SKM-1 (cell line): ENCODE results near the gene MEGF8.

Experiments used
- DNase-seq: peaks from one replicate; lab custom pipeline; 2025; ENCODE audit not compliant: unreplicated experiment; lab: John Stamatoyannopoulos, UW

MEGF8 gene

DNA sequence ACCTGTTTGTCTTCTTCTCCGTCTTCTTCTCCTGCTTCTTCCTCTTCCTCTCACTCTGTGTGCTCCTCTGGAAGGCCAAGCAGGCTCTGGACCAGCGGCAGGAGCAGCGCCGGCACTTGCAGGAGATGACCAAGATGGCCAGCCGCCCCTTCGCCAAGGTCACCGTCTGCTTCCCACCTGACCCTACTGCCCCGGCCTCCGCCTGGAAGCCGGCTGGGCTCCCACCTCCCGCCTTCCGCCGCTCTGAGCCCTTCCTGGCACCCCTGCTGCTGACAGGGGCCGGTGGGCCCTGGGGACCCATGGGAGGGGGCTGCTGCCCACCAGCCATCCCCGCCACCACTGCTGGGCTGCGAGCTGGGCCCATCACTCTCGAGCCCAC is 50.7 kb downstream of the MEGF8 start:
- DNase-seq: no peak

DNA sequence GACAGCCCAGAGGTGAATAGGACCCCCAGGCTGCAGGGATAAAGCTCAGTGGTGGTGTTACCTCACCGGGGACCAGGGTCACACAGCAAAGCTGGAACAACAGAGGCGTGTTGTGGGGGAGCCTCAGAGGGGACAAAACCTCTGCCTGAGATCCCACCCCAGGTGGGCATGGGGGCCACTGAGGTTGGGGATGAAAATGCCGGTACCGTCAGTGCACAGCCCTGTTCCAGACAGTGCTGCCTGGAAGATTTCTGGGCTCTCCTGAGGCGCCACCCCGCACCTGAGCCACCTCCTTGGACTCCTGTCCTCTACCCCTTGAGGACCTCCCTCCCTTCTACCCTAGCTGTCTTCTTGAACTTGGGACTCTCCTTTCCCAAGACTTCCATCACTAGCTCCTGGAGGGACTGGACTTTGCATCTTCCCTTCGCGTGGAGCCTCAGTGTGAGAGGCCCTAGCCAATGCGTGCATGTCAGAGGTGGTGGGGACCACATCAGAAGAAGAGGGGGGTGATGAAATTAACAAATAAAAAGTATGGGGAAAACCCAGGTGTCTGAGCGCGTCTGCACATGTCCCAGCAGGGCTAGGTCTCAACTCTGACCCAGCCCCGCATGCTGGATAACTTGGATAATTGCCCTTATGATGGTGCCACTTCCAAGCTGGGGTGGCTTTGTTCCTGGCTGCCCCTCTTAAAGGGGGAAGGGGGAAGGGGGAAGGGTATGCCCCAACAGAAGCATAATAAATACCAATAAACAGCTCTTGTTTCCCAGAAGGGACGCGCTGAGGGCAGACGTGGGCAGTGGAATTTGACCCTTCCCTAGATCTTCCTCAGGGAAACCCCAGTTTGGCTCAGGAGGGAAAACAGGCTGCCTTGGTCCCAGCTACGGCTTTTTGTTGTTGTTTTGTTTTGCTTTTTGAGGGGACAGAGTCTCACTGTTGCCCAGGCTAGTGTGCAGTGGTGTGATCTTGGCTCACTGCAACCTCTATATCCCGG is 53.1 kb downstream of the MEGF8 start:
- DNase-seq: no peak

DNA sequence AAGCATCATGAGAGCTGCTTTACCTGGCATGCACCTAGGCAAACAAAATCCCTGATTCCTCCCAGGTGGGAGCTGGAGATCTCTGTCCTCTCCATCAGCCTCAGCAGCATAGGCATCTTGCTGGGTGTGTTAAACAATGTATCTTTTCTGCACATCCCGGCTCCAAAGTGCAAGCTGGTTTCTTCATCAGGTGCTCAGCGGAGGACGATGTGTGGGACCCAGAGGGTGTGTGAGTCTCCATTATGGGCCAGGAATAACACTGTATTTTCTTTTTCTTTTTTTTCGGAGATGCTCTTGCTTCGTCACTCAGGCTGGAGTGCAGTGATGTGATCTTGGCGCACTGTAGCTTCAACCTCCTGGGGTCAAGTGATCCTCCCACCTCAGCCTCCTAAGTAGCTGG is 54.7 kb downstream of the MEGF8 start:
- no peak for DNase-seq

DNA sequence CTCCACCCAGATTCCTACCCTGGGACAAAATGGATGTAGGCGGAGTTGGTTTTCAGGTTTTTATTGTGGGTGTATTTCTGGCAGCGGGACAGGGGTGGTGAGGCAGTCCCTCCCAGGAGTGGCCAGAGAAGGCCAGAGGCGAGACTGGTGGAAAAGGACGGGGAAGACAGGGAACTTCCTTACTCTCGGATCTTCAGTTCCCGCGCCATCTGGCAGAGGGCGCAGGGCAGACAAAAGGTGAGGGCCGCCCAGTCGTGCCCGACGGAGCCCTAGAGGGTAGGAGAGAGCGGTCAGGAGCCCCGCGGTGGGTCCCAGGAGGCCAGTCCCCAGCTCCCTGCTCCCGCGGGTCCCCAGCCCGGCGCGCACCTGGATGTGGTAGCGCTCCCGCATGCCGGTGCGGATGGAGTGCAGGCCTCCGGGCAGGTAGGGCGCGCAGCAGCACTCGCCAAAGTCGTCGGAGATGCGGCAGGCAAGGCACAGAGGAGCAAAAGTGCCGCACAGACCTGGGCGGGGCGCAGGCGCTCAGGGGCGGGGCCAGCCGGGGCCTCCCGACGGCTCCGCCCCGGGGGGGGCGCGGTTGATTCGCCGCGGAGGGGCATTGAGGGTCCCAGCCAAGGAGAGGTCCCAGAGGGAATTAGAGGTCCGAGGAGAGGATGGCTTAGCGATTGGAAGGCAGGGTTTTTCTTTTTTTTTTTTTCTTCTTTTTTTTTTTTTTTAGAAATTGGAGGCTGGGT is 61.7 kb downstream of the MEGF8 start:
- no peak for DNase-seq

DNA sequence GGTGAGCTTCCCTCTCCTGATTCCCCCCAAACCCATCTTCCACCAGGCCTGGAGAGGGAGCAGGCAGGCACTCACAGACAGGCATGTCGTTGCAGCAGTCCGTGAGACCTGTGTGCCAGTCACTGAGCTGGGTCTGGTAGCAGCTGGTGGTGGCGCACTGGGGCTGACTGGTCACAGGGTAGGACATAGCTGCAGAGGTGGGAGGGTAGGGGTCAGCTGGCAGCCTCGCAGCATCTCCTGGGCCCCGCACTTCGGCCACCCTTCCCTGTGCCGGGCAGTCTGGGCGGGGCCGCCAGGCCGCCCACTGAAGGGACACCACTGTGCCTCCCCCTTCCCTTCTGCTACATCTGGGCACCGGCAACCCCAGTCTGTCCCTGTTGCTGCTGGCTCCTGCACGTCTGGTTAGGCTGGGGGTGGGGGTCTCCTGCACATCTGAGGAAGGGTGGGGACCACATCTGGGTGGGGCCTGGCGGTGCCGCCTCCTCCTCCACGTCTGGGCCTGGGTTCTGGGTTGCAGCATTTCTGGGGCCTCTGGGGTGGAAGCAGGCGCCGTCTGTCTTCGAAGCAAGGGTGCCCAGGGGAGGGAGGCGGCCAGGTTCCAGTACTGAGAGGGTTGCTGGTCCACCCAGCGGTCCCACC is 63.5 kb downstream of the MEGF8 start:
- DNase-seq: no peak

DNA sequence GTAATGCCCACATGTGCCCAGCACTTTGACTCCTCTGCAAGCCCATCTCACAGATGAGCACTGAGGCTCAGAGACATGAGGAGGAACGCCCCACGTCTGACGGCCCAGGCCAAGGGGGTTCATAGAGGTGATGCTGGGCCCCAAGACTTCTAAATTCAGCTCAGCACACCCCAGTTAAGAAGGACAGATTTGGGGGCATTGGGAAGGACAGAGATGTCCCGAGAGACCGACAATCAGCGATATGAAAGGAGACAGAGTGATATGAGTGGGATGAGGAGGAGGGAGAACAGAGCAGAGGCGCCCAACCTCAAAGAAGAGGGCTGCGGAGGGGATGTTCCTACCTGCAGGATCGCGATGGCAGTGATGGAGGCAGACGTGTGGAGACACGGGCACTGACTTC is 64.5 kb downstream of the MEGF8 start, which contains the start of gene CNFN:
Gene CNFN (minus strand): TSS at position 399 of the 400 bp plus-strand sequence. CDS start 1,260 bp downstream, outside the sequence.
- no peak for DNase-seq

- no peak for DNase-seq
Observed at GRCh38 chr19:42392165-42392564, 66.7 kb downstream of the MEGF8 start.

GRCh38 chr19:42394751-42395150 is 69.3 kb downstream of the MEGF8 start:
- DNase-seq: no peak

GRCh38 chr19:42396381-42397262 is 71.2 kb downstream of the MEGF8 start:
- DNase-seq: peak; percentile 61

DNA sequence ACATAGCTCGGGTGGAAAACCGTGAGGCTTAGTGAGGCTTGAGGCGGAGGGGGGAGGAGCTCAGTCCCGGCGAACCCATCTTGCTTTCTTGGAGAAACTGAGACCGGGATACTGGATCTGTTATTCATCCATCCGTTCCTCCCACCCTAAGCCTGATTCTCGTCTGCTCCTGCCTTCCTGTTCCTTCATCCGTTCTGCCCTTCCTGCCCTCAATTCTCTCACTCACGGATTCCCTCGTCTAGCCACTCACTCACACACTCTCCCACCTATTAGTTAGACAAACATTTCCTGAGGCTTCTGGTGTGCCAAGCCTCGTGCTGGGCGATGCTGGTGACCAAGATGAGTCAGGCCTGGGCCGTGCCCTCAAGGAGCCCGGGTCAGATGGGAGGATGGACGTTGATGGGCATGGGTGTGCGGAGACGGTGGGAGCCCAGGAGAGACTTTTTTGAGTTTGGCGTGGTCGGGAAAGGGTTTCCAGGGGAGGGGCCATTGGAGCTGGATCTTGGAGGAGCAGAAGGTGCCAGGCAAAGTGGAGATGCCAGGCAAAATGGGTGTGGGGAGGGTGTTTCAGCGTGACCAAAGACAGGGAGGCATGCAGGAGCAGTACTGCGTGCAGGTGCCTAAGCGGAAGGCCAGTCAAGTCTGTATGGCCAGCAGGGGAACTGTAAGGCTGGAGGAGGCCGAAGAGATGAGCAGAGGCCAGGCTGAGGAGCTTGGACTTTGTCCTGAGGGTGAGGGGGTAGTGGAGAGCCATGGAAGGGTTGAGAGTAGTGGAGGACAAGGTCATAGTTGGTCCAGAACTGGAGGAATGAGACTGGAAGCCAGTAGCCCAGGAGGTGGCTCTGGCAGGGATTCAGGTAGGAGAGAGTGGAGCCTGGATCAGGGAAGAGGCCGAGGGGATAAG is 72.1 kb downstream of the MEGF8 start:
- DNase-seq: no peak

DNA sequence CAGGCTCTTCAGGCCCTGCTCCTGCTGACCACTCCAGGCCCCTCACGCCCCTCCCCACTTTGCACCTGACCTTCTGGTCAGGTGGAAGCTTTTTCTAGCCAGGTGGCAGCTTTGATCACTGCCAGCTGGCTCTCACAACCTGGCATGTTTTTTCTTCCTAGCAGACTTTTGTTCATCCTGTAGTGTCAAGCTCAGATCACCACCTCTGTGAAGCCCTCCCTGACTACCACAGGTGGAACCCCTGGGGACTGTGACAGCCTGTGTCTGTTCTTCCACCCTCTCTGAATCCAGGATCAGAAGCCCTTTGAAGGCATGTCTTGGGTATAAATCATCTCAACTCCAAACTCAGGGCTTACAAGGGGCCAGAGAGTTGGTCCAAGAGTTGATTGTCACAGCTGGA is 75.0 kb downstream of the MEGF8 start:
- DNase-seq: no peak

DNA sequence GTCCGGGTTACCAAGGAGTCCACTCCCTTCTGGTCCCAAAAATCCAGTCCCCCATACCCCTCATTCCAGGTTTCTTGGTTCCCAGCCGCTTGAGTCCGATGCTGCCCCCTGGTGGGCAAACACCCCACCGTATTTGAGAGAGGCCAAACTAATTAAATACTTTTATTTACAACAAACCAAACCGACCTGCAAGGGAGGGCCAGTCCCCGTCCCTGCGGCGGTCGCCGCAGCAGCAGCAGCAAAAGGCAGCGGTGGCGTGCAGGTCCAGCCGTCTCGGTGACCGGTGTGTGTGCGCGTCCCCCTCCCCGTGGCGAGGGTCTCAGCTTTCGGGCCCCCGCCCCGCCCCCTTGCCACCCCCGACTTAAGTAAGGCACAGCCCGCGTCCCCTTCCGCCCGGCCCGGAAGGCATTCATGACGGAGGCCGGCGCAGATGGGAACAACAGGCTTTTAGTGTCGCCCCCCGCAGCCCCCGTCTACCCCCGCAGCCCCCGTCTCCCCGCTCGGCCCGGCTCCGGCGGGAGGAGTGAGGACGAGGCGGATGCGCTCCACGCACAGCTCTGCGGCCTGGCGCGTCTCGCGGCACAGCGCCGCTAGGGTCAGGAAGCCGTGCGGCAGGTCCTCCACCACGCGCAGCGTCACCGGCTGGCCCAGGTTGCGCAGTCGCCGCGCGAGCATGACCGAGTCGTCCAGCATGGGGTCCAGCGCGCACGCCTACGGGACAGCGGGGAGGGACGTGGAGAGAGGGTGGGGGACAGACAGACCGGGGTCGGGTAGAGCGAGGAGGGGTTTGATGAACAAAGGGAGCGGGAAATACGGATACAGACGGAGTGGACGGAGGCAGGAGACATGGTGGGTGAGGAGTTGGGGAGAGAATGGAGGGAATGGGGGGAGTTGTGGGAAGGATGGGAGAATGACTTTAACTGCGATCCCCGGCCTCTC is 76.2 kb downstream of the MEGF8 start:
- DNase-seq: no peak

DNA sequence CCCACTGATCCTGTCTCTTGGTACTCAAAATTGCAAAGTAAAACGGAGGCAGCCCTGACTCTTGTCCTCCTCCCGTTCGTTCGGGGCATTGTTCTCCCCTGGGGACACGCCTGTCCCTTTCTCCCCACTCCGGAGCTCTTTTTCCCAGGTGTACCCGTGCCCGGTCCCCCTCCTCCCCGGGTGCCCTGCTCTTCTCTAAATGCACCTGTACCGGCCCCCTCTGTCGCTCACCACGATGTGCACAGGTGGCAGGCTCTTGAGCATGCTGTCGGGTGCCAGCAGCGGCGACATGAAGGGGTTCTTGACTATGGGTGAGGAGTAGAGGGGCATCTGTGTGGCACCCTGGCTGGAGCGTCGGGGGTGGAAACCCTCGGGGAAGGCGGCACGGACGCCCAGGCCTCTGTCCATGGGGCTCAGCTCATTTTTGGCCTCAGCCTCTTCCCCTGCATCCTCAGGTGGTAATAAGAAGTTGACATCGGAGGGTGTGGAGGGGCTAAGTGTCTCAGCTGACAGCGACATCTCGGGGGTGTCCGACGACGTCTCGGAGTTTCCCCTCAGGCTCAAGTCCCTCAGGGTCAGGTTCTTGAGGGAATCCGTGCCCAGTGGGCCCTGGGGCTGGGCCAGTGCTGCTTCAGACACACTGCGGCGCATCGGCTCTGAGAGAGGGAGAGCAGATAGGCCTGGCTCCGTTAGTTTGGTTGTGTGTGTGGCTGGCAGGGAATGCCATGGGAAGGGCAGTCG is 77.1 kb downstream of the MEGF8 start:
- no peak for DNase-seq

GRCh38 chr19:42403586-42403985 is 78.2 kb downstream of the MEGF8 start:
- DNase-seq: no peak

DNA sequence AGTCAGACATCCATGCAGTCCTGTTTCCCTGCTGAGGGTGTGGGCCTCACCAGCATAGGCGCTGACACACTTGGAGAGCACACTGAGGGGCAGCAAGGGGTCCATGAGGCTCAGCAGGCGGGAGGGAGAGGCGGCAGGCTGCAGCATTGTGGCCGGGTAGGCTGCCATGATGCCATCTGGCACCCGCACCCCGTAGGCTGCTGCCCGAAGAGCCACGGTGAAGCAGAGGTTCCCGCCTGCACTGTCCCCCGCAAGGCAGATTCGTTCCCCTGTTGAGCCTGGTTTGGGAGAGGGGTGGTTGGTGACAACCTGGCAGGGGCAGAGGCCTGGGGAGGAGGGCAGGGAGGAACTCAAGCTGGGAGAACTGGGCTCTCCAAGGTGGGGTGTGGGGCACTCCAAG is 80.7 kb downstream of the MEGF8 start:
- DNase-seq: no peak

- DNase-seq: no peak
Observed at GRCh38 chr19:42407085-42407815, 81.8 kb downstream of the MEGF8 start.

GRCh38 chr19:42407816-42408175 is 82.4 kb downstream of the MEGF8 start:
- DNase-seq: no peak
